Psoas muscle (tissue), 8 donors: Measurements from ENCODE around the gene EFNA3. TPM values are rescaled to one million over a fixed set of nuclear protein-coding genes. Genes with fewer than 3 reads are reported as not detected.
A peak's percentile ranks its signal among the peaks of the same experiment; 100 is the strongest.

Source experiments
- ATAC-seq, 4 donors: fragments of 200-7000 bp; cut with Tn5 transposase; one replicate each; pipeline ENCODE4 v1.9.1; 2020; ENCODE audit warnings: moderate library complexity in 3 of 4, mild to moderate bottlenecking in 2 of 4
- DNase-seq, 2 donors: peaks; one replicate each; pipeline ENCODE4 v3.0.0-alpha.2; 2020
- H3K27ac ChIP-seq: fragments of 200-600 bp; one replicate; pipeline ENCODE4 v1.8.0; 2022
- H3K27me3 ChIP-seq, 3 donors: fragments of 200-600 bp in 1 of 3; one replicate each; pipeline versions ENCODE4 v1.6.1 to v1.8.0; 2013 to 2022; ENCODE audit warnings: low read length in 2 of 3, mild to moderate bottlenecking in 2 of 3, moderate library complexity in 1 of 3; ENCODE audit not compliant: insufficient read depth in 3 of 3
- H3K36me3 ChIP-seq, 2 donors: fragments of 200-600 bp in 1 of 2; one replicate each; pipeline versions ENCODE4 v1.6.1 to v1.8.0; 2013 to 2022; ENCODE audit warnings: low read depth in 1 of 2, mild to moderate bottlenecking in 1 of 2, moderate library complexity in 1 of 2; ENCODE audit not compliant: insufficient read depth in 1 of 2
- H3K4me1 ChIP-seq: fragments of 200-600 bp; one replicate; pipeline ENCODE4 v1.8.0; 2022
- H3K4me3 ChIP-seq: fragments of 200-600 bp; one replicate; pipeline ENCODE4 v1.8.0; 2022; ENCODE audit warnings: mild to moderate bottlenecking
- H3K9me3 ChIP-seq: fragments of 200-600 bp; one replicate; pipeline ENCODE4 v1.8.0; 2022
- CTCF ChIP-seq: fragments of 200-600 bp; IDR thresholded peaks from one replicate; pipeline ENCODE4 v1.8.0; 2022; ENCODE audit warnings: antibody characterized with exemption
- WGBS, 3 donors: extraction: QIAGEN DNeasy Blood & Tissue Kit; methylation state at CpG; one replicate each; pipeline versions ENCODE4 v1.1.6 to v1.1.7; 2013; 5-methylcytosine and 5-hydroxymethylcytosine counted together
- intact Hi-C, 2 donors: fragments of 100-400 bp; cut with DNase I; formaldehyde crosslinking; loops; one replicate each; pipeline versions ENCODE4 v1.11.0 to v1.14.2; 2022
- polyA plus RNA-seq, 3 donors: library from polyadenylated mRNA; stranded (reverse); fragments of 200-250 nt; gene quantifications; one replicate each; pipeline ENCODE4 v1.2.3, GENCODE V29; 2013
- total RNA-seq, 4 donors: library from RNA; stranded (reverse); fragmentation: NEBNext Ultra II Directional in 2 of 4; extraction: Animal tissue kit (Norgen Biotek cat#: 25700) in 2 of 4; gene quantifications; one replicate each; pipeline versions ENCODE4 v1.2.1 to v1.2.4, GENCODE V29; 2021 to 2023
- donor health status: healthy with polysubstance abuse.
- donor health status: DM: no; HTN: no; CAD: no; lungs with moderate emphysema.
- donor health status: Bipolar disorder and iron deficiency.
- donor health status: healthy.
- donor health status: DM: yes; HTN: yes; CAD: no.
- donor health status: DM: no; HTN: no; CAD: no.
- donor health status: DM: no; HTN: no; CAD: no.
- donor health status: DM: yes; HTN: yes; CAD: no.

The EFNA3 gene
- total and polyA plus RNA-seq, 7 donors = 0.17 to 1.00 (median 0.48) TPM; not detected in 1

- WGBS, 3 donors = 29 to 33% (median 30%) methylated on average over 21 of the region's 21 CpGs
- intact Hi-C loops = loop anchor here (1.0 to 5.0 kb wide), 4 partner anchors 22 to 112 kb away; partner anchors contain the start of genes CKS1B (in 1 of the 2) and SHC1 (in 1 of the 2)
- peak overlapping the region; percentile 69 for H3K4me3 ChIP-seq
These were observed 5.5 kb downstream of the EFNA3 start for GRCh38 chr1:155083865-155084721.

GRCh38 chr1:155084722-155085503 lies 6.3 kb downstream of the EFNA3 start:
- ATAC-seq (peak; percentile 88 to 92 (median 89)), DNase-seq (peak; percentile 93 to 95)
- Histone ChIP-seq H3K9me3 (no peaks in the 10 kb centered on the region), H3K27me3 (peaks cover 0 to 41% (median 21%) of the 10 kb centered on the region in 3 donors), H3K4me3 (peak overlapping the region; percentile 69), H3K4me1 (peaks cover 22% of the 10 kb centered on the region), H3K27ac (peak overlapping the region; percentile 92), H3K36me3 (no peaks in the 10 kb centered on the region)
- peak; percentile 92 for TF ChIP-seq CTCF
- intact Hi-C loops = loop anchor here (1.0 to 5.0 kb wide), 4 partner anchors 23 to 113 kb away; partner anchors contain the start of genes CKS1B (in 1 of the 2) and SHC1 (in 1 of the 2)
- 1% methylated on average over 49 to 67 of the region's 67 CpGs for WGBS, 3 donors

More at GRCh38 chr1:155083865-155084721, 5.5 kb downstream of the EFNA3 start:
- H3K9me3 ChIP-seq = no peaks in the 10 kb centered on the region
- H3K27ac ChIP-seq = no peak overlapping the region
- H3K4me1 ChIP-seq = peaks cover 28% of the 10 kb centered on the region
- no peak for TF ChIP-seq CTCF
- no peaks in the 10 kb centered on the region for H3K36me3 ChIP-seq
- ATAC-seq (peak in 2 of 4 donors; percentile 0), DNase-seq (no peak)
- H3K27me3 ChIP-seq = peaks cover 0 to 49% (median 27%) of the 10 kb centered on the region in 3 donors

- Histone ChIP-seq H3K27ac (peak overlapping the region; percentile 92), H3K4me1 (peaks cover 15% of the 10 kb centered on the region), H3K4me3 (peak overlapping the region; percentile 69), H3K36me3 (no peaks in the 10 kb centered on the region), H3K27me3 (peaks cover 0 to 34% (median 21%) of the 10 kb centered on the region in 3 donors), H3K9me3 (no peaks in the 10 kb centered on the region)
- WGBS, 3 donors = 0 to 2% (median 0%) methylated on average over 23 to 32 of the region's 32 CpGs
- intact Hi-C loops = no loop called here
- ATAC-seq = peak; percentile 44 to 62 (median 56)
- peak; percentile 63 to 78 for DNase-seq
- TF ChIP-seq CTCF = no peak
These were observed 7.0 kb downstream of the EFNA3 start for GRCh38 chr1:155085504-155086127.

DNA sequence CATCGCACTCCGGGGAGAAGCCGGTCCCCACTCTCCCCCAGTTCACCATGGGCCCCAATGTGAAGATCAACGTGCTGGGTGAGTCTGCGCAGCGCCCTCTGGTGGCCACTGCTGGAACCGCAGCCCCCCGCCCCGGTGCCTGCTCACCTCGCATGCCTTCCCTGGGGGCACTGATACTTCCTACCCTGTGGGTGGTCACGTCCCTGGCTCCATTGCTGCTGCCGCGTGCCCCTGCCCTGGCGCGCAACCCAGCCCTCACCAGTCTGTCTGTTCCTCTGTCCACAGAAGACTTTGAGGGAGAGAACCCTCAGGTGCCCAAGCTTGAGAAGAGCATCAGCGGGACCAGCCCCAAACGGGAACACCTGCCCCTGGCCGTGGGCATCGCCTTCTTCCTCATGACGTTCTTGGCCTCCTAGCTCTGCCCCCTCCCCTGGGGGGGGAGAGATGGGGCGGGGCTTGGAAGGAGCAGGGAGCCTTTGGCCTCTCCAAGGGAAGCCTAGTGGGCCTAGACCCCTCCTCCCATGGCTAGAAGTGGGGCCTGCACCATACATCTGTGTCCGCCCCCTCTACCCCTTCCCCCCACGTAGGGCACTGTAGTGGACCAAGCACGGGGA lies 7.6 kb downstream of the EFNA3 start:
- peaks cover 0 to 28% (median 17%) of the 10 kb centered on the region in 3 donors for H3K27me3 ChIP-seq
- H3K27ac ChIP-seq = no peak overlapping the region
- peak overlapping the region; percentile 69 for H3K4me3 ChIP-seq
- intact Hi-C loops = no loop called here
- ATAC-seq = peak; percentile 22 to 59 (median 42)
- peaks cover 12% of the 10 kb centered on the region for H3K4me1 ChIP-seq
- H3K9me3 ChIP-seq = no peaks in the 10 kb centered on the region
- DNase-seq = peak; percentile 67 to 83
- H3K36me3 ChIP-seq = no peaks in the 10 kb centered on the region
- WGBS, 3 donors = 19 to 22% (median 21%) methylated on average over 15 to 24 of the region's 24 CpGs
- peak; percentile 98 for TF ChIP-seq CTCF
